HepG2 (cell line): Measurements from ENCODE around the gene NAP1L1. TPM values are rescaled to one million over a fixed set of nuclear protein-coding genes. Genes with fewer than 3 reads are reported as not detected.

ENCODE experiments used
- CCDC6 ChIP-seq: sonication (generic); formaldehyde crosslinking; IDR thresholded peaks from 2 replicates; pipeline ENCODE4 v1.8.1; 2022; ENCODE audit warnings: mild to moderate bottlenecking, missing genetic modification reagents, moderate library complexity
- CEBPB ChIP-seq: IDR thresholded peaks from 2 replicates; pipeline ENCODE4 v1.6.1; 2011; ENCODE audit warnings: low read depth, low read length, improper control_type of control experiment, borderline replicate concordance
- ELF3 ChIP-seq: IDR thresholded peaks from 2 replicates; pipeline ENCODE4 v1.6.1; 2016; ENCODE audit warnings: missing genetic modification reagents, missing compliant biosample characterization
- ELF4 ChIP-seq: sonication (generic); formaldehyde crosslinking; IDR thresholded peaks from 2 replicates; pipeline ENCODE4 v1.5.0; 2020; ENCODE audit warnings: missing genetic modification reagents, mild to moderate bottlenecking, moderate library complexity, borderline replicate concordance
- HHEX ChIP-seq: IDR thresholded peaks from 2 replicates; pipeline ENCODE4 v1.6.1; 2016; ENCODE audit warnings: control low read depth
- RAD21 ChIP-seq: fragments of 450-650 bp; formaldehyde crosslinking; IDR thresholded peaks from 2 replicates; pipeline ENCODE4 v1.5.0; 2020; ENCODE audit warnings: mild to moderate bottlenecking
- SRSF4 ChIP-seq: fragments of 200-400 bp; formaldehyde crosslinking; IDR thresholded peaks from one replicate; pipeline ENCODE4 v1.6.1; 2018; ENCODE audit warnings: mild to moderate bottlenecking, low read depth, low read length, moderate library complexity; ENCODE audit not compliant: poor library complexity, severe bottlenecking
- TAF1 ChIP-seq: sonication (generic); formaldehyde crosslinking; IDR thresholded peaks from 2 replicates; pipeline ENCODE4 v1.4.0; 2020; ENCODE audit warnings: missing genetic modification reagents
- ZBTB2 ChIP-seq: sonication (generic); formaldehyde crosslinking; IDR thresholded peaks from 2 replicates; pipeline ENCODE4 v1.8.0; 2022; ENCODE audit warnings: low read depth, missing genetic modification reagents
- ZFP82 ChIP-seq: sonication (generic); formaldehyde crosslinking; IDR thresholded peaks from 2 replicates; pipeline ENCODE4 v1.5.1; 2020; ENCODE audit warnings: mild to moderate bottlenecking, missing genetic modification reagents, borderline replicate concordance
- ZMAT5 ChIP-seq: sonication (generic); formaldehyde crosslinking; IDR thresholded peaks from 2 replicates; pipeline ENCODE4 v1.5.0; 2020; ENCODE audit warnings: mild to moderate bottlenecking, low read depth, missing genetic modification reagents, borderline replicate concordance
- ZNF558 ChIP-seq: sonication (generic); formaldehyde crosslinking; IDR thresholded peaks from 2 replicates; pipeline ENCODE4 v1.9.0; 2022; ENCODE audit warnings: mild to moderate bottlenecking, missing genetic modification reagents, borderline replicate concordance
- ZNF577 ChIP-seq: sonication (generic); formaldehyde crosslinking; IDR thresholded peaks from 2 replicates; pipeline ENCODE4 v1.4.0; 2020; ENCODE audit warnings: mild to moderate bottlenecking, low read depth, missing genetic modification reagents, borderline replicate concordance
- ZNF761 ChIP-seq: sonication (generic); formaldehyde crosslinking; conservative IDR thresholded peaks from 2 replicates; pipeline ENCODE4 v1.4.0; 2020; ENCODE audit warnings: mild to moderate bottlenecking, missing genetic modification reagents
- polyA plus RNA-seq, 8 experiments: library from polyadenylated mRNA; depleted of rRNA in 3 of 8; stranded (reverse) in 7 of 8; unstranded in 1 of 8; fragments of >200 nt; fragmentation: Illumina TruSeq in 4 of 8; extraction: Trizol in 4 of 8; gene quantifications; 2 replicates each; pipeline versions ENCODE4 v1.2.1 to v1.2.3, GENCODE V29; 2011 to 2016; ENCODE audit warnings: low read depth in 4 of 8, missing spikeins in 1 of 8, mixed read lengths in 1 of 8; ENCODE audit not compliant: insufficient read depth in 1 of 8
- total RNA-seq, 5 experiments: library from RNA; depleted of rRNA; stranded (reverse); fragments of >200 nt; fragmentation: Illumina TruSeq; extraction: Trizol; gene quantifications; 2 replicates each; pipeline ENCODE4 v1.2.3, GENCODE V29; 2016; ENCODE audit warnings: low read depth in 1 of 5
- TF ChIP-seq, protein P1 (sequence below): IDR thresholded peaks from 2 replicates; pipeline ENCODE4 v1.6.1; 2016; ENCODE audit warnings: mild to moderate bottlenecking, missing biosample characterization, missing genetic modification reagents
- TF ChIP-seq, protein P2 (sequence below): sonication (generic); formaldehyde crosslinking; IDR thresholded peaks from 2 replicates; pipeline ENCODE4 v1.4.0; 2020; ENCODE audit warnings: mild to moderate bottlenecking, missing genetic modification reagents
- TF ChIP-seq, protein P3 (sequence below): sonication (generic); formaldehyde crosslinking; IDR thresholded peaks from 2 replicates; pipeline ENCODE4 v1.4.0; 2020; ENCODE audit warnings: missing genetic modification reagents
- TF ChIP-seq, protein P4 (sequence below): sonication (generic); formaldehyde crosslinking; IDR thresholded peaks from 2 replicates; pipeline ENCODE4 v1.5.0; 2020; ENCODE audit warnings: missing genetic modification reagents
- TF ChIP-seq, protein P5 (sequence below): sonication (generic); formaldehyde crosslinking; IDR thresholded peaks from 2 replicates; pipeline ENCODE4 v1.4.0; 2020; ENCODE audit warnings: missing genetic modification reagents
- TF ChIP-seq, protein P6 (sequence below): sonication (generic); formaldehyde crosslinking; IDR thresholded peaks from 2 replicates; pipeline ENCODE4 v1.5.0; 2020; ENCODE audit warnings: mild to moderate bottlenecking, missing genetic modification reagents, moderate library complexity

Gene NAP1L1
- total and polyA plus RNA-seq, 2 of the 13 experiments (the other 11 are each of a cell fraction or from before 2014, with no cell fraction given), result 207 to 309 TPM

DNA sequence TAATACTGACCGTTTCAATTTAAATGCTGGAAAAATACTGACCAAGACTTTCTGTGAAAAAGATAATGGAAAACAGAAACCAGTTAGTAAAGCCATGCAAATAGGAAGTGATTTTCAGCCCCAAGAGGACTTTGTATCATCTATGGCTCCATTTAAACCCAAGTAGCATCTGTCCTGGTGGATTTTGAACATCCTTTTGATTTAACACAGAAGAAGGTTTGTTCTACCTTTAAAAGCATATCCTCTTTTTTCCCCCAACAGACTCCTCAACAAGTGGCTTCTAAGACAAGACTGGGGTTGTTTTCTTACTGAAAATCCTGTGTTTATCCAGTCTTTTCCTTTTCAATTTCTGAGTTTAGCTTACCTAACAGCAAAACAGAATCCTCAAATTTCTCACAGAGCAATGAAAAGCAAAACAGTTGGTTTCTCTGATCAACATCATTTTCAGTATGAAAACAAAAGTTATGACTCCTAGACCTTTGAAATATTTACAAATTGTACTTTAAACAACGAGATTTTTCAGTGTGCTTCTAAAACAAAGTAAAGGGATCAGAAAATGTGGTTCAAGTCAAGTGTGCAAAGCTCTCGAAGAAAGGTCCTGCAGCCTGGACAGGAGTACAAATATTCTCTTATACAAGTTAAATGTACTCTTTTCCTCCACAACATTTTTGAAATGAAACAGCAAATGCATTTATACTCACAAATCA, 55.8 kb downstream of the NAP1L1 start (continued):
- no peak for TF ChIP-seq ZBTB2
- TF ChIP-seq TAF1 (CRISPR knock-in tag), result no peak
- no peak for TF ChIP-seq ZFP82 (CRISPR knock-in tag)
- TF ChIP-seq, protein P1, sequence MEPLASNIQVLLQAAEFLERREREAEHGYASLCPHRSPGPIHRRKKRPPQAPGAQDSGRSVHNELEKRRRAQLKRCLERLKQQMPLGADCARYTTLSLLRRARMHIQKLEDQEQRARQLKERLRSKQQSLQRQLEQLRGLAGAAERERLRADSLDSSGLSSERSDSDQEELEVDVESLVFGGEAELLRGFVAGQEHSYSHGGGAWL, result no peak
- TF ChIP-seq ELF3 (CRISPR knock-in tag), result no peak
- TF ChIP-seq, protein P2, sequence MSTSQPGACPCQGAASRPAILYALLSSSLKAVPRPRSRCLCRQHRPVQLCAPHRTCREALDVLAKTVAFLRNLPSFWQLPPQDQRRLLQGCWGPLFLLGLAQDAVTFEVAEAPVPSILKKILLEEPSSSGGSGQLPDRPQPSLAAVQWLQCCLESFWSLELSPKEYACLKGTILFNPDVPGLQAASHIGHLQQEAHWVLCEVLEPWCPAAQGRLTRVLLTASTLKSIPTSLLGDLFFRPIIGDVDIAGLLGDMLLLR (CRISPR knock-in tag), result no peak
- no peak for TF ChIP-seq ZNF577 (CRISPR knock-in tag)
- TF ChIP-seq CCDC6 (CRISPR knock-in tag), result no peak
- TF ChIP-seq, protein P3, sequence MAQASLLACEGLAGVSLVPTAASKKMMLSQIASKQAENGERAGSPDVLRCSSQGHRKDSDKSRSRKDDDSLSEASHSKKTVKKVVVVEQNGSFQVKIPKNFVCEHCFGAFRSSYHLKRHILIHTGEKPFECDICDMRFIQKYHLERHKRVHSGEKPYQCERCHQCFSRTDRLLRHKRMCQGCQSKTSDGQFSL (CRISPR knock-in tag), result no peak
- TF ChIP-seq ELF4 (CRISPR knock-in tag), result no peak
- TF ChIP-seq, protein P4, sequence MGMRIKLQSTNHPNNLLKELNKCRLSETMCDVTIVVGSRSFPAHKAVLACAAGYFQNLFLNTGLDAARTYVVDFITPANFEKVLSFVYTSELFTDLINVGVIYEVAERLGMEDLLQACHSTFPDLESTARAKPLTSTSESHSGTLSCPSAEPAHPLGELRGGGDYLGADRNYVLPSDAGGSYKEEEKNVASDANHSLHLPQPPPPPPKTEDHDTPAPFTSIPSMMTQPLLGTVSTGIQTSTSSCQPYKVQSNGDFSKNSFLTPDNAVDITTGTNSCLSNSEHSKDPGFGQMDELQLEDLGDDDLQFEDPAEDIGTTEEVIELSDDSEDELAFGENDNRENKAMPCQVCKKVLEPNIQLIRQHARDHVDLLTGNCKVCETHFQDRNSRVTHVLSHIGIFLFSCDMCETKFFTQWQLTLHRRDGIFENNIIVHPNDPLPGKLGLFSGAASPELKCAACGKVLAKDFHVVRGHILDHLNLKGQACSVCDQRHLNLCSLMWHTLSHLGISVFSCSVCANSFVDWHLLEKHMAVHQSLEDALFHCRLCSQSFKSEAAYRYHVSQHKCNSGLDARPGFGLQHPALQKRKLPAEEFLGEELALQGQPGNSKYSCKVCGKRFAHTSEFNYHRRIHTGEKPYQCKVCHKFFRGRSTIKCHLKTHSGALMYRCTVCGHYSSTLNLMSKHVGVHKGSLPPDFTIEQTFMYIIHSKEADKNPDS (CRISPR knock-in tag), result no peak
- TF ChIP-seq SRSF4, result peak; percentile 73
- no peak for TF ChIP-seq HHEX (CRISPR knock-in tag)
- TF ChIP-seq, protein P5, sequence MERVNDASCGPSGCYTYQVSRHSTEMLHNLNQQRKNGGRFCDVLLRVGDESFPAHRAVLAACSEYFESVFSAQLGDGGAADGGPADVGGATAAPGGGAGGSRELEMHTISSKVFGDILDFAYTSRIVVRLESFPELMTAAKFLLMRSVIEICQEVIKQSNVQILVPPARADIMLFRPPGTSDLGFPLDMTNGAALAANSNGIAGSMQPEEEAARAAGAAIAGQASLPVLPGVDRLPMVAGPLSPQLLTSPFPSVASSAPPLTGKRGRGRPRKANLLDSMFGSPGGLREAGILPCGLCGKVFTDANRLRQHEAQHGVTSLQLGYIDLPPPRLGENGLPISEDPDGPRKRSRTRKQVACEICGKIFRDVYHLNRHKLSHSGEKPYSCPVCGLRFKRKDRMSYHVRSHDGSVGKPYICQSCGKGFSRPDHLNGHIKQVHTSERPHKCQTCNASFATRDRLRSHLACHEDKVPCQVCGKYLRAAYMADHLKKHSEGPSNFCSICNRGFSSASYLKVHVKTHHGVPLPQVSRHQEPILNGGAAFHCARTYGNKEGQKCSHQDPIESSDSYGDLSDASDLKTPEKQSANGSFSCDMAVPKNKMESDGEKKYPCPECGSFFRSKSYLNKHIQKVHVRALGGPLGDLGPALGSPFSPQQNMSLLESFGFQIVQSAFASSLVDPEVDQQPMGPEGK (CRISPR knock-in tag), result no peak
- TF ChIP-seq ZMAT5 (CRISPR knock-in tag), result no peak
- no peak for TF ChIP-seq CEBPB
- no peak for TF ChIP-seq ZNF558 (CRISPR knock-in tag)
- TF ChIP-seq, protein P6, sequence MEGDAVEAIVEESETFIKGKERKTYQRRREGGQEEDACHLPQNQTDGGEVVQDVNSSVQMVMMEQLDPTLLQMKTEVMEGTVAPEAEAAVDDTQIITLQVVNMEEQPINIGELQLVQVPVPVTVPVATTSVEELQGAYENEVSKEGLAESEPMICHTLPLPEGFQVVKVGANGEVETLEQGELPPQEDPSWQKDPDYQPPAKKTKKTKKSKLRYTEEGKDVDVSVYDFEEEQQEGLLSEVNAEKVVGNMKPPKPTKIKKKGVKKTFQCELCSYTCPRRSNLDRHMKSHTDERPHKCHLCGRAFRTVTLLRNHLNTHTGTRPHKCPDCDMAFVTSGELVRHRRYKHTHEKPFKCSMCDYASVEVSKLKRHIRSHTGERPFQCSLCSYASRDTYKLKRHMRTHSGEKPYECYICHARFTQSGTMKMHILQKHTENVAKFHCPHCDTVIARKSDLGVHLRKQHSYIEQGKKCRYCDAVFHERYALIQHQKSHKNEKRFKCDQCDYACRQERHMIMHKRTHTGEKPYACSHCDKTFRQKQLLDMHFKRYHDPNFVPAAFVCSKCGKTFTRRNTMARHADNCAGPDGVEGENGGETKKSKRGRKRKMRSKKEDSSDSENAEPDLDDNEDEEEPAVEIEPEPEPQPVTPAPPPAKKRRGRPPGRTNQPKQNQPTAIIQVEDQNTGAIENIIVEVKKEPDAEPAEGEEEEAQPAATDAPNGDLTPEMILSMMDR (CRISPR knock-in tag), result no peak
- no peak for TF ChIP-seq RAD21 (CRISPR knock-in tag)
- 0 out of 2 replicates have a peak, but pooled peaks have one; percentile 7 for TF ChIP-seq ZNF761
